ENCODE results near the gene TCF7L1. TPM values are rescaled to one million over a fixed set of nuclear protein-coding genes. Genes with fewer than 3 reads are reported as not detected.

TCF7L1 gene
- polyA plus RNA-seq, 1 donor (not counting 4 experiments of a cell fraction or from before 2014, with no cell fraction given) = 1.0 TPM

DNA sequence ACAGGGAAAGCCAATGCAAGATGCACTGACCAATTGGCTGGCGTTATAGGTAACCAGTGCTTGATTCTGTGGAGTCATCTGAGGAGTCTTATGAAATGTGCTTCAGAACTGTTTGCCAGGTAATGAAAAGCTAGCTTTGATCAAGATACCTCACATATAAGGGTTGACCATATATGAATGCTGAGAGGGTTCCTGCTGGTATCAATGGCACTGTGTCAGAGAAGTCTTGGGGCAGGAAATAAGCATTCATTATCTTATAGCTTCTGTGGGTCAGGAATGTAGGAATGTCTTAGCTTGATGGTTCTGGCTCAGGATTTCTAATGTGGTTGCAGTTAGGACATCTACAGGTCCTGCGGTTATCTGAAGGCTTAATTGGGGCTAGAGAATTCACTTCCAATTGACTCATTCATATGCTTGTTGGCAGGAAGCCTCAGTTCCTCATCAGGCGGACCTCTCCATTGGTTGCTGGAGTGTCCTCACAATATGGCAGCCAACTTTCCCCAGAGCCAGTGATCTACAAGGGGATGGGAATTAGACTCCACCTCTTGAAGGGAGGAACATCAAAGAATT lies 22.1 kb upstream of the TCF7L1 start:
- Histone ChIP-seq H3K27me3 (ENCODE audit: control insufficient read depth, extremely low read depth, insufficient read depth, low read length) (no peaks in the 10 kb centered on the region), H3K4me1 (ENCODE audit: control insufficient read depth, extremely low read depth, insufficient read depth, low read length) (peaks cover 3% of the 10 kb centered on the region), H3K27ac (ENCODE audit: control insufficient read depth, insufficient read depth, low read length) (no peak overlapping the region), H2AFZ (ENCODE audit: control insufficient read depth, low read length) (no peak overlapping the region), H3K9ac (ENCODE audit: control insufficient read depth, extremely low read depth, insufficient read depth, low read length) (no peak overlapping the region), H4K20me1 (ENCODE audit: control insufficient read depth, extremely low read depth, insufficient read depth, low read length) (no peaks in the 10 kb centered on the region), H3K4me3 (ENCODE audit: control insufficient read depth in 2 of 3, extremely low read depth in 1 of 3, insufficient read depth in 2 of 3, low read depth in 1 of 3, low read length in 3 of 3) (no peak overlapping the region), H3K9me3 (ENCODE audit: control insufficient read depth, low read depth, low read length) (no peaks in the 10 kb centered on the region), H3K79me2 (ENCODE audit: control insufficient read depth, insufficient read depth, low read length) (no peaks in the 10 kb centered on the region), H3K9me1 (ENCODE audit: control insufficient read depth, extremely low read depth, insufficient read depth, low read length) (no peaks in the 10 kb centered on the region), H3K36me3 (ENCODE audit: control insufficient read depth in 2 of 2, extremely low read depth in 1 of 2, insufficient read depth in 2 of 2, low read length in 2 of 2) (no peaks in the 10 kb centered on the region), H3K4me2 (ENCODE audit: control insufficient read depth, extremely low read depth, insufficient read depth, low read depth, low read length) (no peak overlapping the region)
- dilution Hi-C loops (cut with MboI; ENCODE audit: extremely low pct_ligation_motif_present, low sequenced_read_pairs) = no loop called here
- no peak for DNase-seq (ENCODE audit: low read depth, low spot score)
- TF ChIP-seq, protein P1, sequence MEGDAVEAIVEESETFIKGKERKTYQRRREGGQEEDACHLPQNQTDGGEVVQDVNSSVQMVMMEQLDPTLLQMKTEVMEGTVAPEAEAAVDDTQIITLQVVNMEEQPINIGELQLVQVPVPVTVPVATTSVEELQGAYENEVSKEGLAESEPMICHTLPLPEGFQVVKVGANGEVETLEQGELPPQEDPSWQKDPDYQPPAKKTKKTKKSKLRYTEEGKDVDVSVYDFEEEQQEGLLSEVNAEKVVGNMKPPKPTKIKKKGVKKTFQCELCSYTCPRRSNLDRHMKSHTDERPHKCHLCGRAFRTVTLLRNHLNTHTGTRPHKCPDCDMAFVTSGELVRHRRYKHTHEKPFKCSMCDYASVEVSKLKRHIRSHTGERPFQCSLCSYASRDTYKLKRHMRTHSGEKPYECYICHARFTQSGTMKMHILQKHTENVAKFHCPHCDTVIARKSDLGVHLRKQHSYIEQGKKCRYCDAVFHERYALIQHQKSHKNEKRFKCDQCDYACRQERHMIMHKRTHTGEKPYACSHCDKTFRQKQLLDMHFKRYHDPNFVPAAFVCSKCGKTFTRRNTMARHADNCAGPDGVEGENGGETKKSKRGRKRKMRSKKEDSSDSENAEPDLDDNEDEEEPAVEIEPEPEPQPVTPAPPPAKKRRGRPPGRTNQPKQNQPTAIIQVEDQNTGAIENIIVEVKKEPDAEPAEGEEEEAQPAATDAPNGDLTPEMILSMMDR (optimal IDR thresholded peaks at IDR 0.05 in 1 of 3, IDR thresholded peaks at IDR 0.05 in 1 of 3, conservative IDR thresholded peaks at IDR 0.05 in 1 of 3; ENCODE audit: extremely low read depth in 1 of 3, insufficient read depth in 2 of 3, low read length in 3 of 3) = no peak
- no peak for TF ChIP-seq EZH2 (IDR thresholded peaks at IDR 0.05; ENCODE audit: low read length)
- FAIRE-seq = no peak

DNA sequence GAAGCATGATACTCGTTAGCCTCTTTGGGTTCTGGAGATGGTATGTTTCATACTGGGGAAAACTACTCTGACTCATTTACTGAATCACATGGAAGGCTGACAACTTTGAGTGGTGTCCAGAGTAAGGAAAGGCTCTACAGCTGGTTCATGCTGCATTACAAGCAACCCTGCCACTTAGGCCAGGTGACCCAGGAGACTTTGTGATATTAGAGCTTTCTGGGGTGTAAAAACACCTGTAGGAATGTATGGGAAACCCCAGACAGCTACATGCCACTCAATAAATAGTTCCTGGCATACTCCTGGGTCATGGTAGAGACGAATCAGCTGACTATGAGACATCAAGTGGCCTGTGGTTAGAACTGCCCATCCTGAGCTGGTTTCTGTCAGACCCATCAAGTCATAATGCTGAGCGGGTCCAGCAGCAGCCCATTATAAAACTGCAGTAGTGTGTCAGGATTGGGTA lies 21.3 kb upstream of the TCF7L1 start:
- Histone ChIP-seq H3K36me3 (ENCODE audit: control insufficient read depth in 2 of 2, extremely low read depth in 1 of 2, insufficient read depth in 2 of 2, low read length in 2 of 2) (no peaks in the 10 kb centered on the region), H3K9ac (ENCODE audit: control insufficient read depth, extremely low read depth, insufficient read depth, low read length) (no peak overlapping the region), H3K9me1 (ENCODE audit: control insufficient read depth, extremely low read depth, insufficient read depth, low read length) (no peaks in the 10 kb centered on the region), H3K9me3 (ENCODE audit: control insufficient read depth, low read depth, low read length) (no peaks in the 10 kb centered on the region), H3K4me3 (ENCODE audit: control insufficient read depth in 2 of 3, extremely low read depth in 1 of 3, insufficient read depth in 2 of 3, low read depth in 1 of 3, low read length in 3 of 3) (no peak overlapping the region), H3K4me1 (ENCODE audit: control insufficient read depth, extremely low read depth, insufficient read depth, low read length) (no peaks in the 10 kb centered on the region), H3K27me3 (ENCODE audit: control insufficient read depth, extremely low read depth, insufficient read depth, low read length) (no peaks in the 10 kb centered on the region), H3K27ac (ENCODE audit: control insufficient read depth, insufficient read depth, low read length) (no peak overlapping the region), H2AFZ (ENCODE audit: control insufficient read depth, low read length) (no peak overlapping the region), H4K20me1 (ENCODE audit: control insufficient read depth, extremely low read depth, insufficient read depth, low read length) (no peaks in the 10 kb centered on the region), H3K4me2 (ENCODE audit: control insufficient read depth, extremely low read depth, insufficient read depth, low read depth, low read length) (no peak overlapping the region), H3K79me2 (ENCODE audit: control insufficient read depth, insufficient read depth, low read length) (no peaks in the 10 kb centered on the region)
- DNase-seq (ENCODE audit: low read depth, low spot score) (no peak), FAIRE-seq (no peak)
- dilution Hi-C loops (cut with MboI; ENCODE audit: extremely low pct_ligation_motif_present, low sequenced_read_pairs) = no loop called here
- no peak for TF ChIP-seq EZH2 (IDR thresholded peaks at IDR 0.05; ENCODE audit: low read length)
- TF ChIP-seq, protein P1 (optimal IDR thresholded peaks at IDR 0.05 in 1 of 3, IDR thresholded peaks at IDR 0.05 in 1 of 3, conservative IDR thresholded peaks at IDR 0.05 in 1 of 3; ENCODE audit: extremely low read depth in 1 of 3, insufficient read depth in 2 of 3, low read length in 3 of 3) = no peak

Measured in keratinocyte (primary cell).